GM19193 (cell line): Measurements from ENCODE around the gene IL1RL1.

Experiments used
- POLR2A ChIP-seq: IDR thresholded peaks from 4 replicates; pipeline ENCODE4 v1.6.1; 2011; ENCODE audit not compliant: insufficient read depth, insufficient read length; ENCODE audit errors: extremely low read depth

Gene IL1RL1

DNA sequence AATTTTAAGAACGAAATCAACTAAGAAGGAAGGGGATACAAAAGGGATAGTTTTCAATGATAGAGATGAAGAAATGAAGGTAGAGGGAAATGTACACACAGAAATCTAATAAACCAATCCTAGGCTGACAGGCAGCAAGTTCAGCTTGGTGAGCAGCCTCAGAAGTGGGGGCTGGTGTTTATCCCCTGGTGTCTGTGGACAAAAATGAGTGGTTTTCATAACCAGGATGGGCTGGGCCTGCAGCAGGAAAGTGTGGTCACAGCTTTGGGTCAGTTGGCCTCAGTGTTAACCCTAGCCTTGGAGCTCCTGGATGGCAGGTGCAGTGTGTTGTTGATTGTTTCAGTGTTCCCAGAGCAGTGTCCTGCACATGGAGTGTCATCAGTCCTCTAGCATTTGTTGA, 58.5 kb downstream of the IL1RL1 start:
- TF ChIP-seq POLR2A = no peak

DNA sequence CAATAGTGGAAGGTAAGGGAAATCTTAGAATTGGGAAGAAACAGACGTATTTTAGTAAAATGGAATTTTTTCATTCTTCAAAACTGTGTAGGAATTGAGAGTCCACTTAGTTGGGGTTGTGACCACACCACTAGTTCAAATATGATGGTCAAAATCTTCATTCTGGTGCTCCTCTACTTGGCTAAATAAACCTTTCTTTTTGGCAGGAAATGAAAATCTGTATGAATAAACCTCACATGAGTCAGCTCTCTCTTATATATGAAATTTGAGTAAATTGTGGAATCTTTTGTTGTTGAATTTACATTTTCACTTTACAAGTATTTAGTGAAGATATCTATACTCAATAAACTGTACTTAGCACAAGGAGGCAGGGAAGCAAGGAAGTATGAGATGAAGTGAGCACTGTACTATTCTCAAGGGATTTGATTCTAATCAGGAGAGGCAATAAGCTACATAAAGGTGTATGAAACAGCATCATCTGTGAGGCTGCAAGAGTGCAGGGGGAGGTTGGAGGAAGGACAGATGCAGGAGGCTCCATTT, 64.8 kb downstream of the IL1RL1 start:
- TF ChIP-seq POLR2A = no peak

DNA sequence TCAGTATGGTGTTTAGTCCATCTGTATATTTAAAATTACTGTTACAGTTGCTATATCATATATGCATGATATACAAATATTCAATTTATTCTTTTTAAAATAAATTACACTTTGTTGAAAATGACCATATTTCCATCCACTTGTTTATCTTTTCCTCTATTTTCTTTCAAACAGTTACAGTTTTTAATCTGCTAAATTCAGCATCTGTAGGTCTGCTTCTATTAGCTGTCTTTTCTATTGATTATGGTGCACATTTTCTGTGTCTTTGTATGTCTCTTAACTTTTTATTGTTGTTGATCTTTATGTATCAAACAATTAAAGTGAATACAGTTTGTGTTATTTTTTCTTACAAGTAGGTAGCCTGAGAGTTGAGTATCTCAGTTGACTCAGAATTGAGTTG, 72.4 kb downstream of the IL1RL1 start:
- no peak for TF ChIP-seq POLR2A

DNA sequence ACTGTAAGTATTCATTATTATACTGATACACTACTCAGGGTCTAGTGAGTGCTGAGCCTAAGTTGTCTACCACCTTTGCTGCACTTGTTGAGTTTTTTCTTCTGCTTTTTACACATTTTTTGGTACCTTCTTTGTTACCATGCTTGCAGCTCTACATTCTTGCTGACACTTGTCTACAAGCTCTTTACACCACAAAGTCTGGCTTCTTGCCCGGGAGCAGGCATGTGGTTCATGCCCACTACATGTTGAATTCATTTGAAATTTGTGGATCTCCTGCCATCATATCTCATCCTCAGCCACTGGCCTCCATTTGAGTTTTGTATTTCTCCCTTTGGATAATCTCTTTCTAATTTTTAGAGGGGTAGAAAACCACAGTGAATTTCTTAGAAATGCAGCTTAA, 74.2 kb downstream of the IL1RL1 start:
- no peak for TF ChIP-seq POLR2A

DNA sequence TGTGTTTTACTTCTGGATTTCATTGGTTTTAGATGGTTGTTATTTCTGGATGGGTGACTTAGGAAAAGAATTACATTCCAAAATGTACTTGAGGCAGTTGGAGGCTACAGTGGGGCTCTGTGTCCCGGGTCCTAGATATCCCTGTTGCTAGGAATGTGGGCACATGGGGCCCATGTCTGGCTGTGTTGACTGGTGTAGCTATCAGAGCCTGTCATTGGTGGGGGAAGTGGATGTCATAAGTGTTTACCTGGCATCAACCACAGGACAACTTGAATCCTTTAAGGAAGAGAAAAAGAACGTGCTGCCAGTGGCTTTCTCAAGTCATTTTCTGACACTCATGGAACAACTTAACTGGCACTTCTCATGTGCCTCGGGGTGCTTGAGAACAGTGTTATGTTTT, 74.6 kb downstream of the IL1RL1 start:
- no peak for TF ChIP-seq POLR2A

DNA sequence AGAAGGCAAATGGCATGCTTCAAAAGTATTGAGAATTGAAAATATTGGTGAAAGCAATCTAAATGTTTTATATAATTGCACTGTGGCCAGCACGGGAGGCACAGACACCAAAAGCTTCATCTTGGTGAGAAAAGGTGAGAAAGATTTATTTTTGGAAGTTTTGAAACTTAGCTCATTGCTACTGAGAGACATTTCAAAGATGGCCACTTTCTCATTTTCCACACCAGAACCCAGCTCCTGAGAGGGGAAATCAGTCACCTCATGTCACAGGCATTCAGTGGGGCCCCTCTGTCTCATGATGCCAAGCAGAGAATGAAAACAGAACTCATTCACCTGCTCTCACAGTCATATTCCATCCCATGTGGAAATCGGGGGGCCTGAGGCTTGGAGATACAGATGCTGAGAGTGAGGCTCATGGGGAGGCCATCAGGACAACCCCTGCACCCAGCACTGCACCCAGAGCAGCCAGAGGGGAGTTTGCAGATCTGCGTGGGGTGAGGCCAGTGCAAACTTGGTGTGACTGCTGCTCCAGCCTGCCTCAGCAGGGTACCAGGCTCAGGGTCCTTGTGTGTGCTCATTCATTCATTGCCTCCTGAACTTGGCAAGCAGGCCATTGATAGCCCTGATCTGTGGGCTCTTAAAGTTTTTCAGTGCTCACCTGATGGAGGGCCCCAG, 75.6 kb downstream of the IL1RL1 start:
- TF ChIP-seq POLR2A = no peak

DNA sequence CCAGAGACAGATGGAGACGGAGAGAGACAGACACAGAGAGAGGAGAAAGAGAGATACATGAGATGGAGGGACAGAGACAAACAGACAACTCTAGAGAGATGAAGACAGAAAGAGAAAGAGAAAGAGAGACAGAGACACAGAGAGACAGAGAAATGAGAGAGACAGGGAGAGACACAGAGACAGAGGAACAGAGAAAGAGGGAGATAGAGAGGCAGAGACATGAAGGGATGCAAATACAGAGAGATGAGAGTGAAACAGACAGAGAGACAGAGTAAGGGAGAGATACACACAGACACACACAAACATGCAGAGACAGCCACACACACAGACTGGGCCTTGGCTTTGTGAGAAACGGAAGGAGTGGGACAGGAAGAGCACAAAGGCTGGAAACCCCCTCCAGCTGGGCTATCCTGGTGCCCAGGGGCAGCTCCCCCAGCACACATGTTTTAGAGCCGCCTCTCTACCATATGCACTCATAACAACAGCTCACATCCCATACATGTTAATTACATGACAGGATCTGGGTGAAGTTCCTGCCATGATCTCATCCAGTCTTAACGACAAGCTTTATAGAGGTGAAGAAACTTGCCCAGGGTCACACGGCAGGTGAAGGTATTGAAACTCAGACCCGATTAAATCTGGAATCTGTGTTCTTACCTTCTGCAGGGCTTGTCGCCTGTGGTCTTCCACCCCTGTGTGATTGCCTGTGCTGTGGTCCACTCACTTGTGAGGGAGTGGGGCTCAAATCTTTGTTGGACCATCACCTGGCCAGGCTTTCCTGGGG, 76.6 kb downstream of the IL1RL1 start:
- TF ChIP-seq POLR2A = no peak

DNA sequence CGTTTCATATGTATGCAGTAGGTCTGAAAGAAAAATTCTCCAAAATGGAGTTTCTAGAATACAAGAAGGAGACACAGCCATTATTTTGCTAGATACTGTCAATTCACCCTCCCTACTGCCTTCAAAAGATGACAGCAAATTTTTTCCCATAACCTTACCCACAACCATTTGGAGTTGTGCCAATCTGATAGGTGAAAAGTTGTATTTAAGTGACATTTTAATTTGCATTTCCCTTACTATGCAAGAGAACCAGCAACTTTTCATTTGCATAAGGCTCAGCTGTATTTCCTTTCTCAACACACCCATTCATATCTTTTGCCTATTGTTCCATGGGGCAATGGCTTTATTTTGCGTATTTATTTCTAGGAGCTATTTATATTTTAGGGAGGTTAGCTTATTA, 80.2 kb downstream of the IL1RL1 start:
- no peak for TF ChIP-seq POLR2A

DNA sequence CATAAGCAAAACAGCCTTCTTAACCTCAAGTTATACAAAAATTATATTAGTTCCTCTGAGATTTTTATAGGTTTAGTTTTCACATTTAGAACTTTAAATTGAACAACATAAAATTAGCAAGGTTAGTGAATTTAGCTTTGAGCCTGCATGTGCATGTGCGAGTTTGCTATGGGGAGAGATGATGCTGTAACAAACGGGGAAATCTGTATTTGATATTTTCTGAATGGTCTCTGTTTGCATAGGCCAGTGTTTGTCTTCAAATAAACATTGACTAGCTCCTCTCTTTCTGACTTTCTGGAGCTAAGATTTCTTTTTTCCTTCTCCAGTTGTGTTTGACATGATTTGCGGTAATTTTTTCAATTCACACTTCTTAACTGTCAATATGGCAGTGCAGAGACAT, 80.7 kb downstream of the IL1RL1 start:
- no peak for TF ChIP-seq POLR2A

DNA sequence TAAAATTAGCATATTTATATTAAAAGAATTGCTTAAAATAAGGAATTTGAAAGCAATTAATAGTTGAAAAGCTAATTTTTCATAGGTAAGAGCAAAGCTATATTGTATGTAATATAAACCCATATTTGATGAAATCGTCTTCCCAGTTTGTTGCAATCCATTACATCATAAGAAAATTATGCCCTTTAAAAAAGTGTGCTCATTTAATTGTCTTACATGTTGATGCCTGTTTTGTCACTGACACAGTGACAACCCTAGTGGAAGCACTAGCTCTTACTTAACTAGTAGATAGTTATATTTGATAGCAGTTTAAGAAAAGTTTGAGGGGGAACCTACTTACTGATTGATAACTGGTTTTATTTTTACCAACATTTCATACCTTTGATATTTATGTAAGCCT, 81.6 kb downstream of the IL1RL1 start:
- no peak for TF ChIP-seq POLR2A

DNA sequence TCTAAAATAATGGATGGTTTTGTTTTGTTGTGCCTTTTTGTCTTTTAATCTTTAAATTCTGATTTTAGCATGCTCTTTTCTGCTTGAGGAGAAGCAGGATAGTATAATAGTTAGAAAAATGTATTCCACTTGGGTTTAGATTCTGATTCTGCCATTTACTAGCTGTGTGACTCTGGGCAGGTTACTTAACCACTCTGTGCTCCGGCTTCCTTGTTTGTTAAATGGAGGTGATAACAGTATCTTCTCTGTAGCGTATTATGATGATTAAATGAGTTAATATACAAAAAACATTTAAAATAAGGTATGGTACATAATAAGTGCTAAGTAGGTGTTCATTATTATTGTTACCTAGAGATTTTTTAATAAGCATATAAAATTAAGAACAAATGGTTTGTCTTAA, 84.6 kb downstream of the IL1RL1 start:
- TF ChIP-seq POLR2A = no peak

DNA sequence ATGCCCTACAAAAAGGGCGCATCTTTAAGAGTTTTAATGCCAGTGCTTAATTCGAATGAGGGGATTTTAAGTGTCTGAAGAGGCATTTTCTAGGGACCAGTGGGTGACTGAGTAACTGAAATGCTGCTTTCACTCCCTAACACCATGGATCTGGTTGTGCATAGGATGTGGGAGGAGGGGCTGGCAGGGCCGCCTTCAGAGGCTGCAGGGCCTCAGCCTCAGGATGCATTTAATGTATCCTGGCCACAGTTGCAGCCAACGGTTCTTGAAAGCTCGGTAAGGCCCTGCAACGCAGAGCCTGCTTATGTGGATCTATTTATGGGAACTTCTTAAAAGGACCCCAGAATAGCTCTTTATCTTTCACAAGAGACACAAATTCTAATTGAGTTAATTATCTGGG, 85.8 kb downstream of the IL1RL1 start:
- TF ChIP-seq POLR2A = no peak

DNA sequence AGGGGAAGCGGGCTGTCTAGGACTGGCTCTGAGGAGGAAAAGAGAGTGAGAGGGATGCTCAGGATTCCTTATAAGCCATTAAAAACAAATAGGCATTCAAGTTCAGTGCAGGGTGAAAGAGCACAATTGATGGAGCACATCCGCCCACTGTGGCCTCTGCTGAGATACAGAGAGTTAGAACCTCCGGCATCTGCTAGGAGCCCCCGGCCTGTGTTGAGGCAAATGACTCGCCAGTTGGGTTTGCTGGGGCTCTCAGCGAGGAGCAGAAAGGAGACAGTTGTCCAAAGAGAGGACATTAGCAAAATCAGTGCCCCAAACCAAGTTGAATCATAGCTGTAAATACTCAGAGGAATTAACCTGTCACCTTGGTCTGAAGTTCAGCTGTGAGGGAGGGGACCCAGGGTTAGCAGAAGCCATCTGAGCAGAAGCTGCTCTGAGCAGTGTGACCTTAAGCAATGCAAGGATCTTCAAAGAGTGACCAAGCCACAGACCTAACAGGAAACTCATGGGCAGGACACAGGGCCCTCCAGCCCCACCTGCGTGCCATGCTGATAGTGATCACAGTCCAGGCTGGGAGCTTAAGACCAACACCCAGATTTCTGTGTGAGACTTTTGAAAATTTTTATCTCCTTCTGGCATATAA, 88.3 kb downstream of the IL1RL1 start:
- TF ChIP-seq POLR2A = no peak

DNA sequence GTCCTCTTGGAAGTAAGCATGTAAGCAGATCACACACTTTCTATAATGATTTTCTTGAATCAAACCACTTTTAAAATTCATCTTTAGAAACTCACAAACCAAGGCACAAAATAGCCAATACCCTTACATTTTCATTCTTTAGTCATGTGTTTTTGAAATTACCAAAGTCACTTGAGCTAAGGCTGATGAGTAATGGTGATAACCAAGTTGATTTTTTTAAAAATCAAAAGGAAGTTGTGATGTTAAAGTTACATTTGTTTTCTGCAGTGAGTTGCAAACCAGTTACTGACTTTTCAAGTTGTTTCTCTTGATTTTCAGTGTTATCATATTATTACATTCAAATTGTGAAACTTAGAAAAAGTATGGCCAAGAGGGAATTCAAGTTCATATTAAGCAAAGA, 90.1 kb downstream of the IL1RL1 start:
- no peak for TF ChIP-seq POLR2A
